NB4 (cell line): Measurements from ENCODE around the gene RCBTB2.

Experiments used
- CTCF ChIP-seq: IDR thresholded peaks from one replicate; pipeline ENCODE4 v1.5.1; 2012; ENCODE audit warnings: low read depth, low read length
- POLR2A ChIP-seq: IDR thresholded peaks from 2 replicates; pipeline ENCODE4 v1.6.1; 2011; ENCODE audit warnings: mild to moderate bottlenecking; ENCODE audit not compliant: insufficient read length; ENCODE audit errors: extremely low read depth

GRCh38 chr13:48508011-48508410, 24.9 kb downstream of the RCBTB2 start:
- TF ChIP-seq POLR2A (no peak), CTCF (no peak)
